H1 (cell line): ENCODE measurements around the gene MATR3. TPM values are rescaled to one million over a fixed set of nuclear protein-coding genes. Genes with fewer than 3 reads are reported as not detected.

Source experiments
- polyA plus RNA-seq, 7 experiments: library from polyadenylated mRNA; depleted of rRNA in 3 of 7; stranded (reverse) in 5 of 7; unstranded in 2 of 7; fragments of >200 nt in 5 of 7; fragments of 200-250 nt in 2 of 7; gene quantifications; 1 replicate in 5 of 7; 2 replicates in 1 of 7; 4 replicates in 1 of 7; pipeline versions ENCODE4 v1.2.1 to v1.2.3, GENCODE V29; 2011 to 2013; ENCODE audit warnings: missing spikeins in 2 of 7, mixed read lengths in 2 of 7
- total RNA-seq: library from RNA; stranded (reverse); fragmentation: NEBNext Ultra II Directional; extraction: Animal tissue kit (Norgen Biotek cat#: 25700); gene quantifications from 2 replicates; pipeline ENCODE4 v1.2.1, GENCODE V29; 2021
- TF ChIP-seq, protein P1 (sequence below): fragments of 300-600 bp; sonication (generic); IDR thresholded peaks from 2 replicates; pipeline ENCODE4 v1.7.1; 2012; ENCODE audit warnings: low read length, moderate library complexity, mild to moderate bottlenecking, inconsistent platforms; ENCODE audit not compliant: insufficient replicate concordance

MATR3 gene
- total and polyA plus RNA-seq, 2 of the 8 experiments (the other 6 are each of a cell fraction or from before 2014, with no cell fraction given), result 116 to 389 TPM

DNA sequence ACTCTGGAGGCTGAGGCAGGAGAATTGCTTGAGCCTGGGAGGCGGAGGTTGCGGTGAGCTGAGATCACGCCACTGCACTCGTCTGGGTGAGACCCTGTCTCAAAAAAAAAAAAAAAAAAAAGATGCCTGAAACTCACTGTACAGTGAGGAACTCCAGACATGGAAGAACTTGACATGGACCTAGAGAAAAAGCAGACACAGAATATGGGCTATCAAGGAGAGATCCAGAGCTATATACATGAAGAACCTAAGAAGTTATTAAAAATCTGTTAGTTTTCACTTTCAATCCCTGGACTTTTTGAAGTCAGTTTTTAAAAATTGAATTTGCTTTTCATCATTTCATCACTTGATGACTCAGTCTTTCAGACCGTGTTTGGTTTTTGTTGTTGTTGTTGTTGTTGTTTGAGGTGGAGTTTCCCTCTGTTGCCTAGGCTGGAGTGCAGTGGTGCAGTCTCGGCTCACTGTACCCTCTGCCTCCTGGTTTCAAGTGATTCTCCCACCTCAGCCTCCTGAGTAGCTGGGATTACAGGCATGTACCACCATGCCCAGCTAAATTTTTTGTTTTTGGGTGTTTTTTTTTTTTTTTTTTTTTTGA, 68.4 kb downstream of the MATR3 start (continued):
- TF ChIP-seq, protein P1, sequence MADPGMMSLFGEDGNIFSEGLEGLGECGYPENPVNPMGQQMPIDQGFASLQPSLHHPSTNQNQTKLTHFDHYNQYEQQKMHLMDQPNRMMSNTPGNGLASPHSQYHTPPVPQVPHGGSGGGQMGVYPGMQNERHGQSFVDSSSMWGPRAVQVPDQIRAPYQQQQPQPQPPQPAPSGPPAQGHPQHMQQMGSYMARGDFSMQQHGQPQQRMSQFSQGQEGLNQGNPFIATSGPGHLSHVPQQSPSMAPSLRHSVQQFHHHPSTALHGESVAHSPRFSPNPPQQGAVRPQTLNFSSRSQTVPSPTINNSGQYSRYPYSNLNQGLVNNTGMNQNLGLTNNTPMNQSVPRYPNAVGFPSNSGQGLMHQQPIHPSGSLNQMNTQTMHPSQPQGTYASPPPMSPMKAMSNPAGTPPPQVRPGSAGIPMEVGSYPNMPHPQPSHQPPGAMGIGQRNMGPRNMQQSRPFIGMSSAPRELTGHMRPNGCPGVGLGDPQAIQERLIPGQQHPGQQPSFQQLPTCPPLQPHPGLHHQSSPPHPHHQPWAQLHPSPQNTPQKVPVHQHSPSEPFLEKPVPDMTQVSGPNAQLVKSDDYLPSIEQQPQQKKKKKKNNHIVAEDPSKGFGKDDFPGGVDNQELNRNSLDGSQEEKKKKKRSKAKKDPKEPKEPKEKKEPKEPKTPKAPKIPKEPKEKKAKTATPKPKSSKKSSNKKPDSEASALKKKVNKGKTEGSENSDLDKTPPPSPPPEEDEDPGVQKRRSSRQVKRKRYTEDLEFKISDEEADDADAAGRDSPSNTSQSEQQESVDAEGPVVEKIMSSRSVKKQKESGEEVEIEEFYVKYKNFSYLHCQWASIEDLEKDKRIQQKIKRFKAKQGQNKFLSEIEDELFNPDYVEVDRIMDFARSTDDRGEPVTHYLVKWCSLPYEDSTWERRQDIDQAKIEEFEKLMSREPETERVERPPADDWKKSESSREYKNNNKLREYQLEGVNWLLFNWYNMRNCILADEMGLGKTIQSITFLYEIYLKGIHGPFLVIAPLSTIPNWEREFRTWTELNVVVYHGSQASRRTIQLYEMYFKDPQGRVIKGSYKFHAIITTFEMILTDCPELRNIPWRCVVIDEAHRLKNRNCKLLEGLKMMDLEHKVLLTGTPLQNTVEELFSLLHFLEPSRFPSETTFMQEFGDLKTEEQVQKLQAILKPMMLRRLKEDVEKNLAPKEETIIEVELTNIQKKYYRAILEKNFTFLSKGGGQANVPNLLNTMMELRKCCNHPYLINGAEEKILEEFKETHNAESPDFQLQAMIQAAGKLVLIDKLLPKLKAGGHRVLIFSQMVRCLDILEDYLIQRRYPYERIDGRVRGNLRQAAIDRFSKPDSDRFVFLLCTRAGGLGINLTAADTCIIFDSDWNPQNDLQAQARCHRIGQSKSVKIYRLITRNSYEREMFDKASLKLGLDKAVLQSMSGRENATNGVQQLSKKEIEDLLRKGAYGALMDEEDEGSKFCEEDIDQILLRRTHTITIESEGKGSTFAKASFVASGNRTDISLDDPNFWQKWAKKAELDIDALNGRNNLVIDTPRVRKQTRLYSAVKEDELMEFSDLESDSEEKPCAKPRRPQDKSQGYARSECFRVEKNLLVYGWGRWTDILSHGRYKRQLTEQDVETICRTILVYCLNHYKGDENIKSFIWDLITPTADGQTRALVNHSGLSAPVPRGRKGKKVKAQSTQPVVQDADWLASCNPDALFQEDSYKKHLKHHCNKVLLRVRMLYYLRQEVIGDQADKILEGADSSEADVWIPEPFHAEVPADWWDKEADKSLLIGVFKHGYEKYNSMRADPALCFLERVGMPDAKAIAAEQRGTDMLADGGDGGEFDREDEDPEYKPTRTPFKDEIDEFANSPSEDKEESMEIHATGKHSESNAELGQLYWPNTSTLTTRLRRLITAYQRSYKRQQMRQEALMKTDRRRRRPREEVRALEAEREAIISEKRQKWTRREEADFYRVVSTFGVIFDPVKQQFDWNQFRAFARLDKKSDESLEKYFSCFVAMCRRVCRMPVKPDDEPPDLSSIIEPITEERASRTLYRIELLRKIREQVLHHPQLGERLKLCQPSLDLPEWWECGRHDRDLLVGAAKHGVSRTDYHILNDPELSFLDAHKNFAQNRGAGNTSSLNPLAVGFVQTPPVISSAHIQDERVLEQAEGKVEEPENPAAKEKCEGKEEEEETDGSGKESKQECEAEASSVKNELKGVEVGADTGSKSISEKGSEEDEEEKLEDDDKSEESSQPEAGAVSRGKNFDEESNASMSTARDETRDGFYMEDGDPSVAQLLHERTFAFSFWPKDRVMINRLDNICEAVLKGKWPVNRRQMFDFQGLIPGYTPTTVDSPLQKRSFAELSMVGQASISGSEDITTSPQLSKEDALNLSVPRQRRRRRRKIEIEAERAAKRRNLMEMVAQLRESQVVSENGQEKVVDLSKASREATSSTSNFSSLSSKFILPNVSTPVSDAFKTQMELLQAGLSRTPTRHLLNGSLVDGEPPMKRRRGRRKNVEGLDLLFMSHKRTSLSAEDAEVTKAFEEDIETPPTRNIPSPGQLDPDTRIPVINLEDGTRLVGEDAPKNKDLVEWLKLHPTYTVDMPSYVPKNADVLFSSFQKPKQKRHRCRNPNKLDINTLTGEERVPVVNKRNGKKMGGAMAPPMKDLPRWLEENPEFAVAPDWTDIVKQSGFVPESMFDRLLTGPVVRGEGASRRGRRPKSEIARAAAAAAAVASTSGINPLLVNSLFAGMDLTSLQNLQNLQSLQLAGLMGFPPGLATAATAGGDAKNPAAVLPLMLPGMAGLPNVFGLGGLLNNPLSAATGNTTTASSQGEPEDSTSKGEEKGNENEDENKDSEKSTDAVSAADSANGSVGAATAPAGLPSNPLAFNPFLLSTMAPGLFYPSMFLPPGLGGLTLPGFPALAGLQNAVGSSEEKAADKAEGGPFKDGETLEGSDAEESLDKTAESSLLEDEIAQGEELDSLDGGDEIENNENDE, result no peak
